SK-N-SH (cell line): ENCODE data around the gene ZNF718. TPM values are rescaled to one million over a fixed set of nuclear protein-coding genes. Genes with fewer than 3 reads are reported as not detected.

Experiments
- CTCF ChIA-PET: fragments of 300-600, 350-600 bp; formaldehyde crosslinking; extraction: SDS; loops from one replicate; lab custom pipeline; 2021; lab: Yijun Ruan, JAX
- POLR2A ChIA-PET: fragments of 350-600 bp; sonication (Branson Sonifier 250); formaldehyde crosslinking; extraction: SDS; loops from one replicate; lab custom pipeline; 2020; ENCODE audit warnings: antibody characterized with exemption, inconsistent platforms; lab: Yijun Ruan, JAX
- DNase-seq: peaks from one replicate; pipeline ENCODE4 v3.0.0; 2012
- H2AFZ ChIP-seq: fragments of 200-600 bp; sonication (generic); 2 replicates; pipeline ENCODE4 v1.8.1; 2016; ENCODE audit warnings: antibody characterized with exemption, mild to moderate bottlenecking, low read depth
- H3F3A ChIP-seq: fragments of 200-600 bp; sonication (generic); replicated peaks from 2 replicates; pipeline ENCODE3; 2016; ENCODE audit warnings: antibody characterized with exemption, mild to moderate bottlenecking; ENCODE audit not compliant: insufficient read depth
- H3K27ac ChIP-seq, 2 experiments: fragments of 200-500 bp in 1 of 2; fragments of 200-600 bp in 1 of 2; sonication (Bioruptor generic) in 1 of 2; sonication (generic), shearing (Covaris generic) in 1 of 2; 2 replicates each; pipeline versions ENCODE4 v1.5.1 to v1.6.1; 2014 to 2016; ENCODE audit warnings: low read depth in 2 of 2, inconsistent platforms in 1 of 2, low read length in 1 of 2, mild to moderate bottlenecking in 1 of 2, mixed read lengths in 1 of 2
- H3K27me3 ChIP-seq: fragments of 200-600 bp; sonication (generic), shearing (Covaris generic); 2 replicates; pipeline ENCODE4 v1.6.1; 2016; ENCODE audit warnings: mixed run types; ENCODE audit not compliant: insufficient read depth
- H3K36me3 ChIP-seq, 2 experiments: fragments of 200-500 bp in 1 of 2; fragments of 200-600 bp in 1 of 2; sonication (Bioruptor generic) in 1 of 2; sonication (generic) in 1 of 2; replicated peaks in 1 of 2; 2 replicates each; pipeline versions ENCODE3 to v1.5.1; 2014 to 2016; ENCODE audit warnings: low read length in 1 of 2, mild to moderate bottlenecking in 1 of 2; ENCODE audit not compliant: insufficient read depth in 2 of 2, control insufficient read depth in 1 of 2
- H3K4me1 ChIP-seq, 2 experiments: fragments of 200-500 bp in 1 of 2; fragments of 200-600 bp in 1 of 2; sonication (Bioruptor generic) in 1 of 2; sonication (generic), shearing (Covaris generic) in 1 of 2; 2 replicates each; pipeline versions ENCODE4 v1.5.1 to v1.6.1; 2014 to 2016; ENCODE audit warnings: low read depth in 1 of 2, low read length in 1 of 2, mixed run types in 1 of 2; ENCODE audit not compliant: insufficient read depth in 2 of 2, control insufficient read depth in 1 of 2
- H3K4me2 ChIP-seq: fragments of 200-600 bp; sonication (generic), shearing (Covaris generic); 2 replicates; pipeline ENCODE4 v1.6.1; 2017; ENCODE audit warnings: mixed run types
- H3K4me3 ChIP-seq, 2 experiments: fragments of 200-500 bp in 1 of 2; fragments of 200-600 bp in 1 of 2; sonication (Bioruptor generic) in 1 of 2; sonication (generic), shearing (Covaris generic) in 1 of 2; 2 replicates each; pipeline versions ENCODE4 v1.5.1 to v1.8.1; 2014 to 2016; ENCODE audit warnings: low read depth in 2 of 2, inconsistent platforms in 1 of 2, low read length in 1 of 2, mild to moderate bottlenecking in 1 of 2, mixed read lengths in 1 of 2, moderate library complexity in 1 of 2
- H3K79me2 ChIP-seq: fragments of 200-600 bp; sonication (generic); 2 replicates; pipeline ENCODE4 v1.8.1; 2017; ENCODE audit warnings: mild to moderate bottlenecking; ENCODE audit not compliant: insufficient read depth
- H3K9ac ChIP-seq: fragments of 200-600 bp; sonication (generic); 2 replicates; pipeline ENCODE4 v1.6.1; 2017; ENCODE audit warnings: mixed run types
- H3K9me2 ChIP-seq: fragments of 200-600 bp; sonication (generic); 2 replicates; pipeline ENCODE4 v1.6.1; 2017; ENCODE audit warnings: mixed run types
- H3K9me3 ChIP-seq: fragments of 200-600 bp; sonication (generic); 2 replicates; pipeline ENCODE4 v1.6.1; 2017; ENCODE audit warnings: mixed run types, mild to moderate bottlenecking, moderate library complexity
- H4K20me1 ChIP-seq: fragments of 200-600 bp; sonication (generic); 2 replicates; pipeline ENCODE4 v1.6.1; 2017; ENCODE audit warnings: mild to moderate bottlenecking, mixed run types; ENCODE audit not compliant: insufficient read depth
- EP300 ChIP-seq, 2 experiments: IDR thresholded peaks; 2 replicates each; pipeline versions ENCODE4 v1.4.0 to v1.6.1; 2012; ENCODE audit warnings: borderline replicate concordance in 1 of 2, low read depth in 1 of 2, low read length in 1 of 2
- FOXM1 ChIP-seq: IDR thresholded peaks from 2 replicates; pipeline ENCODE4 v1.4.0; 2012; ENCODE audit warnings: low read depth, mild to moderate bottlenecking
- GABPA ChIP-seq: IDR thresholded peaks from 2 replicates; pipeline ENCODE4 v1.4.0; 2012; ENCODE audit warnings: low read depth, mild to moderate bottlenecking
- GATA2 ChIP-seq: sonication (generic); formaldehyde crosslinking; IDR thresholded peaks from 2 replicates; pipeline ENCODE4 v1.5.0; 2020; ENCODE audit warnings: mild to moderate bottlenecking, missing genetic modification reagents
- MXI1 ChIP-seq: IDR thresholded peaks from 2 replicates; pipeline ENCODE4 v1.6.1; 2012; ENCODE audit warnings: mild to moderate bottlenecking, low read depth, low read length, improper control_type of control experiment
- NFIC ChIP-seq: IDR thresholded peaks from 2 replicates; pipeline ENCODE4 v1.4.0; 2012; ENCODE audit warnings: borderline replicate concordance
- NRF1 ChIP-seq: IDR thresholded peaks from 2 replicates; pipeline ENCODE4 v1.6.1; 2012; ENCODE audit warnings: low read depth, mild to moderate bottlenecking, low read length
- RAD21 ChIP-seq: IDR thresholded peaks from 2 replicates; pipeline ENCODE4 v1.6.1; 2012; ENCODE audit warnings: mild to moderate bottlenecking, low read length
- RCOR1 ChIP-seq: fragments of 150-350 bp; IDR thresholded peaks from 2 replicates; pipeline ENCODE4 v1.6.1; 2017; ENCODE audit warnings: antibody characterized with exemption, low read length
- RFX5 ChIP-seq: IDR thresholded peaks from 2 replicates; pipeline ENCODE4 v1.6.1; 2012; ENCODE audit warnings: mild to moderate bottlenecking, improper control_type of control experiment, low read length
- SMC3 ChIP-seq: IDR thresholded peaks from 2 replicates; pipeline ENCODE4 v1.6.1; 2012; ENCODE audit warnings: low read depth, low read length, improper control_type of control experiment
- TAF1 ChIP-seq: IDR thresholded peaks from 2 replicates; pipeline ENCODE4 v1.6.1; 2012; ENCODE audit warnings: low read depth, mild to moderate bottlenecking, low read length, moderate library complexity, borderline replicate concordance
- YY1 ChIP-seq: IDR thresholded peaks from 2 replicates; pipeline ENCODE4 v1.4.0; 2012; ENCODE audit warnings: low read depth, mild to moderate bottlenecking
- WGBS: methylation state at CpG from one replicate; pipeline ENCODE4 v1.1.6; 2017; ENCODE audit warnings: low lambda C conversion rate; 5-methylcytosine and 5-hydroxymethylcytosine counted together
- polyA plus RNA-seq, 3 experiments: library from polyadenylated mRNA; depleted of rRNA; stranded (reverse); fragments of >200 nt; gene quantifications; 2 replicates each; pipeline ENCODE4 v1.2.3, GENCODE V29; 2012
- TF ChIP-seq, protein P1 (sequence below): IDR thresholded peaks from 2 replicates; pipeline ENCODE4 v1.4.0; 2012; ENCODE audit warnings: low read depth
- TF ChIP-seq, protein P2 (sequence below): fragments of 150-350 bp; IDR thresholded peaks from 2 replicates; pipeline ENCODE4 v1.6.1; 2016; ENCODE audit warnings: mild to moderate bottlenecking, low read depth, low read length
- TF ChIP-seq, protein P3 (sequence below): IDR thresholded peaks from 2 replicates; pipeline ENCODE4; 2012
- TF ChIP-seq, protein P4 (sequence below): IDR thresholded peaks from 2 replicates; pipeline ENCODE4 v1.6.1; 2012; ENCODE audit warnings: mild to moderate bottlenecking, low read depth, low read length, moderate library complexity
- TF ChIP-seq, protein P5 (sequence below): IDR thresholded peaks from 2 replicates; pipeline ENCODE4 v1.4.0; 2012; ENCODE audit warnings: low read depth, borderline replicate concordance
- TF ChIP-seq, protein P6 (sequence below): fragments of 200-600 bp; sonication (generic); IDR thresholded peaks from 2 replicates; pipeline ENCODE4 v1.6.1; 2017; ENCODE audit warnings: antibody characterized with exemption, mild to moderate bottlenecking, moderate library complexity

ZNF718 gene
- polyA plus RNA-seq, 1 of the 3 experiments (the other 2 are of a cell fraction), result 0.02 TPM

DNA sequence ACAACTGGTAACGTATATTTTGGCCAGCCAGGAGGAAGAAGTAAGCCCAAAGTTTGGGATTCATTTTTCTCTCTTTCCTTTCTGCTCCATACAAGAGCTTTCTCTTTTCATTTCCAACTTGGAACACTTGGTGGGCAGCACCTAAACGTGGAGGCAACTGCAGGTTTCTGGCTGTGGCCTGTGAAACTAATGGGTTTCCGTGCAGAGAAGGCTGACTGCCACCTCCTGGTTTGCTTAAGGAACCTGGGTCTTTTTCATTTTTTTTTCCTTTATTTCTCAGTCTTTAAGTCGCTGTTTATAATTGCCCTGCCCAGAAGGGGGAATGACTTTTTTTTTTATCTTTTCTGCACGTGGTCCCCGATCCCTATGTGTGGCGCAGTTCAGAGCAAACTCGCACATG lies 15.4 kb downstream of the ZNF718 start:
- no peaks in the 10 kb centered on the region for H3K4me1 ChIP-seq
- no peaks in the 10 kb centered on the region for H4K20me1 ChIP-seq
- CTCF ChIA-PET, result interaction anchor here (1.2 kb wide), 1 partner anchor 9 kb away, joined by 3 read pairs; no protein-coding TSS in a partner anchor
- TF ChIP-seq, protein P1, sequence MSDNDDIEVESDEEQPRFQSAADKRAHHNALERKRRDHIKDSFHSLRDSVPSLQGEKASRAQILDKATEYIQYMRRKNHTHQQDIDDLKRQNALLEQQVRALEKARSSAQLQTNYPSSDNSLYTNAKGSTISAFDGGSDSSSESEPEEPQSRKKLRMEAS, result no peak
- TF ChIP-seq MXI1, result no peak
- TF ChIP-seq, protein P2, sequence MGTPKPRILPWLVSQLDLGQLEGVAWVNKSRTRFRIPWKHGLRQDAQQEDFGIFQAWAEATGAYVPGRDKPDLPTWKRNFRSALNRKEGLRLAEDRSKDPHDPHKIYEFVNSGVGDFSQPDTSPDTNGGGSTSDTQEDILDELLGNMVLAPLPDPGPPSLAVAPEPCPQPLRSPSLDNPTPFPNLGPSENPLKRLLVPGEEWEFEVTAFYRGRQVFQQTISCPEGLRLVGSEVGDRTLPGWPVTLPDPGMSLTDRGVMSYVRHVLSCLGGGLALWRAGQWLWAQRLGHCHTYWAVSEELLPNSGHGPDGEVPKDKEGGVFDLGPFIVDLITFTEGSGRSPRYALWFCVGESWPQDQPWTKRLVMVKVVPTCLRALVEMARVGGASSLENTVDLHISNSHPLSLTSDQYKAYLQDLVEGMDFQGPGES, result no peak
- no peak for TF ChIP-seq RAD21
- TF ChIP-seq NFIC, result no peak
- no peak for TF ChIP-seq GABPA
- TF ChIP-seq, protein P3, sequence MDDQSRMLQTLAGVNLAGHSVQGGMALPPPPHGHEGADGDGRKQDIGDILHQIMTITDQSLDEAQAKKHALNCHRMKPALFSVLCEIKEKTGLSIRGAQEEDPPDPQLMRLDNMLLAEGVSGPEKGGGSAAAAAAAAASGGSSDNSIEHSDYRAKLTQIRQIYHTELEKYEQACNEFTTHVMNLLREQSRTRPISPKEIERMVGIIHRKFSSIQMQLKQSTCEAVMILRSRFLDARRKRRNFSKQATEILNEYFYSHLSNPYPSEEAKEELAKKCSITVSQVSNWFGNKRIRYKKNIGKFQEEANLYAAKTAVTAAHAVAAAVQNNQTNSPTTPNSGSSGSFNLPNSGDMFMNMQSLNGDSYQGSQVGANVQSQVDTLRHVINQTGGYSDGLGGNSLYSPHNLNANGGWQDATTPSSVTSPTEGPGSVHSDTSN, result no peak
- TF ChIP-seq, protein P4, sequence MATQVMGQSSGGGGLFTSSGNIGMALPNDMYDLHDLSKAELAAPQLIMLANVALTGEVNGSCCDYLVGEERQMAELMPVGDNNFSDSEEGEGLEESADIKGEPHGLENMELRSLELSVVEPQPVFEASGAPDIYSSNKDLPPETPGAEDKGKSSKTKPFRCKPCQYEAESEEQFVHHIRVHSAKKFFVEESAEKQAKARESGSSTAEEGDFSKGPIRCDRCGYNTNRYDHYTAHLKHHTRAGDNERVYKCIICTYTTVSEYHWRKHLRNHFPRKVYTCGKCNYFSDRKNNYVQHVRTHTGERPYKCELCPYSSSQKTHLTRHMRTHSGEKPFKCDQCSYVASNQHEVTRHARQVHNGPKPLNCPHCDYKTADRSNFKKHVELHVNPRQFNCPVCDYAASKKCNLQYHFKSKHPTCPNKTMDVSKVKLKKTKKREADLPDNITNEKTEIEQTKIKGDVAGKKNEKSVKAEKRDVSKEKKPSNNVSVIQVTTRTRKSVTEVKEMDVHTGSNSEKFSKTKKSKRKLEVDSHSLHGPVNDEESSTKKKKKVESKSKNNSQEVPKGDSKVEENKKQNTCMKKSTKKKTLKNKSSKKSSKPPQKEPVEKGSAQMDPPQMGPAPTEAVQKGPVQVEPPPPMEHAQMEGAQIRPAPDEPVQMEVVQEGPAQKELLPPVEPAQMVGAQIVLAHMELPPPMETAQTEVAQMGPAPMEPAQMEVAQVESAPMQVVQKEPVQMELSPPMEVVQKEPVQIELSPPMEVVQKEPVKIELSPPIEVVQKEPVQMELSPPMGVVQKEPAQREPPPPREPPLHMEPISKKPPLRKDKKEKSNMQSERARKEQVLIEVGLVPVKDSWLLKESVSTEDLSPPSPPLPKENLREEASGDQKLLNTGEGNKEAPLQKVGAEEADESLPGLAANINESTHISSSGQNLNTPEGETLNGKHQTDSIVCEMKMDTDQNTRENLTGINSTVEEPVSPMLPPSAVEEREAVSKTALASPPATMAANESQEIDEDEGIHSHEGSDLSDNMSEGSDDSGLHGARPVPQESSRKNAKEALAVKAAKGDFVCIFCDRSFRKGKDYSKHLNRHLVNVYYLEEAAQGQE, result no peak
- no peak for TF ChIP-seq YY1
- TF ChIP-seq, protein P5, sequence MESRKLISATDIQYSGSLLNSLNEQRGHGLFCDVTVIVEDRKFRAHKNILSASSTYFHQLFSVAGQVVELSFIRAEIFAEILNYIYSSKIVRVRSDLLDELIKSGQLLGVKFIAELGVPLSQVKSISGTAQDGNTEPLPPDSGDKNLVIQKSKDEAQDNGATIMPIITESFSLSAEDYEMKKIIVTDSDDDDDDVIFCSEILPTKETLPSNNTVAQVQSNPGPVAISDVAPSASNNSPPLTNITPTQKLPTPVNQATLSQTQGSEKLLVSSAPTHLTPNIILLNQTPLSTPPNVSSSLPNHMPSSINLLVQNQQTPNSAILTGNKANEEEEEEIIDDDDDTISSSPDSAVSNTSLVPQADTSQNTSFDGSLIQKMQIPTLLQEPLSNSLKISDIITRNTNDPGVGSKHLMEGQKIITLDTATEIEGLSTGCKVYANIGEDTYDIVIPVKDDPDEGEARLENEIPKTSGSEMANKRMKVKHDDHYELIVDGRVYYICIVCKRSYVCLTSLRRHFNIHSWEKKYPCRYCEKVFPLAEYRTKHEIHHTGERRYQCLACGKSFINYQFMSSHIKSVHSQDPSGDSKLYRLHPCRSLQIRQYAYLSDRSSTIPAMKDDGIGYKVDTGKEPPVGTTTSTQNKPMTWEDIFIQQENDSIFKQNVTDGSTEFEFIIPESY, result no peak
- TF ChIP-seq SMC3, result no peak
- TF ChIP-seq EP300 (IDR thresholded peaks at IDR 0.05; ENCODE audit: borderline replicate concordance in 1 of 2, low read depth in 1 of 2, low read length in 1 of 2), result no peak
- TF ChIP-seq GATA2 (CRISPR knock-in tag), result no peak
- no peak for TF ChIP-seq TAF1
- TF ChIP-seq FOXM1, result no peak
- TF ChIP-seq NRF1, result no peak
- TF ChIP-seq, protein P6, sequence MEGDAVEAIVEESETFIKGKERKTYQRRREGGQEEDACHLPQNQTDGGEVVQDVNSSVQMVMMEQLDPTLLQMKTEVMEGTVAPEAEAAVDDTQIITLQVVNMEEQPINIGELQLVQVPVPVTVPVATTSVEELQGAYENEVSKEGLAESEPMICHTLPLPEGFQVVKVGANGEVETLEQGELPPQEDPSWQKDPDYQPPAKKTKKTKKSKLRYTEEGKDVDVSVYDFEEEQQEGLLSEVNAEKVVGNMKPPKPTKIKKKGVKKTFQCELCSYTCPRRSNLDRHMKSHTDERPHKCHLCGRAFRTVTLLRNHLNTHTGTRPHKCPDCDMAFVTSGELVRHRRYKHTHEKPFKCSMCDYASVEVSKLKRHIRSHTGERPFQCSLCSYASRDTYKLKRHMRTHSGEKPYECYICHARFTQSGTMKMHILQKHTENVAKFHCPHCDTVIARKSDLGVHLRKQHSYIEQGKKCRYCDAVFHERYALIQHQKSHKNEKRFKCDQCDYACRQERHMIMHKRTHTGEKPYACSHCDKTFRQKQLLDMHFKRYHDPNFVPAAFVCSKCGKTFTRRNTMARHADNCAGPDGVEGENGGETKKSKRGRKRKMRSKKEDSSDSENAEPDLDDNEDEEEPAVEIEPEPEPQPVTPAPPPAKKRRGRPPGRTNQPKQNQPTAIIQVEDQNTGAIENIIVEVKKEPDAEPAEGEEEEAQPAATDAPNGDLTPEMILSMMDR, result no peak
- TF ChIP-seq RFX5, result no peak
- no peak for TF ChIP-seq RCOR1
- TF ChIP-seq, all 33 proteins: peak for 0
- Histone ChIP-seq H3K9me2 (no peaks in the 10 kb centered on the region), H3K79me2 (no peaks in the 10 kb centered on the region), H3K4me2 (no peak overlapping the region), H2AFZ (no peak overlapping the region), H3K4me3 (no peak overlapping the region), H3F3A (no peaks in the 10 kb centered on the region), H3K36me3 (no peaks in the 10 kb centered on the region), H3K27me3 (no peaks in the 10 kb centered on the region), H3K27ac (no peak overlapping the region), H3K9me3 (no peaks in the 10 kb centered on the region), H3K9ac (no peak overlapping the region)
- 47% methylated on average over 8 of the region's 8 CpGs for WGBS
- POLR2A ChIA-PET, result no interaction called here
- no peak for DNase-seq
